Activated naive CD8-positive, alpha-beta T cell treated with anti-CD3 and anti-CD28 coated beads, Interleukin-2, amount 10 ng/mL, durations not matched to agents 7 days and 5 days (primary cell): ENCODE data around the gene SH3D21. TPM values are rescaled to one million over a fixed set of nuclear protein-coding genes. Genes with fewer than 3 reads are reported as not detected.

Experiments used
- ATAC-seq: fragments of 150-1000 bp; cut with Tn5 transposase; one replicate; pipeline ENCODE4 v1.10.0; 2021; ENCODE audit warnings: low read depth, moderate library complexity
- POLR2A ChIA-PET: fragments of 350-600 bp; sonication (Branson Sonifier 250); formaldehyde crosslinking; loops from one replicate; lab custom pipeline; 2021; ENCODE audit warnings: antibody characterized with exemption; lab: Charles Lee
- DNase-seq: peaks from one replicate; pipeline ENCODE4 v3.0.0; 2021
- H3K27ac Mint-ChIP-seq: one replicate; pipeline ENCODE4 v1.8.0; 2022; ENCODE audit warnings: mild to moderate bottlenecking, mixed read lengths
- H3K27me3 Mint-ChIP-seq: one replicate; pipeline ENCODE4 v1.8.0; 2022; ENCODE audit warnings: mild to moderate bottlenecking, moderate library complexity, mixed read lengths
- H3K36me3 Mint-ChIP-seq: one replicate; pipeline ENCODE4 v1.8.0; 2021; ENCODE audit warnings: mild to moderate bottlenecking, mixed read lengths
- H3K4me1 Mint-ChIP-seq: one replicate; pipeline ENCODE4 v1.8.0; 2021; ENCODE audit warnings: mixed read lengths
- H3K4me3 Mint-ChIP-seq: one replicate; pipeline ENCODE4 v1.8.0; 2022; ENCODE audit warnings: mild to moderate bottlenecking, moderate library complexity, mixed read lengths
- H3K9me3 Mint-ChIP-seq: one replicate; pipeline ENCODE4 v1.8.0; 2021; ENCODE audit warnings: mixed read lengths
- total RNA-seq, 2 experiments: library from RNA; stranded (reverse); gene quantifications; one replicate each; pipeline ENCODE4 v1.2.3, GENCODE V29; 2021

Gene SH3D21
- 10 to 100 TPM; 24.9 to 26.5 TPM for total RNA-seq

GRCh38 chr1:36306210-36306901, at the start of gene SH3D21:
SH3D21 (plus strand) TSS chr1:36306368; CDS start chr1:36306421, 53 bp downstream.
- POLR2A ChIA-PET = interaction anchor here (0.5 to 2.5 kb wide), 12 partner anchors 16 to 537 kb away, joined by 3 to 24 read pairs (median 4); partner anchors contain the start of genes CLSPN, EVA1B and STK40
- peak within 1 kb of the TSS; percentile 99 for H3K4me3 Mint-ChIP-seq
- H3K36me3 Mint-ChIP-seq = peaks cover 30% of the 10 kb centered on the region
- H3K9me3 Mint-ChIP-seq = no peaks in the 10 kb centered on the region
- no peaks in the 10 kb centered on the region for H3K27me3 Mint-ChIP-seq
- ATAC-seq = peak; percentile 37
- DNase-seq = peak; percentile 69
- peaks cover 25% of the 10 kb centered on the region for H3K4me1 Mint-ChIP-seq
- H3K27ac Mint-ChIP-seq = peak within 1 kb of the TSS; percentile 91

GRCh38 chr1:36256558-36257374, 49.4 kb upstream of the SH3D21 start:
- Mint-ChIP-seq H3K27me3 (no peaks in the 10 kb centered on the region), H3K4me1 (peaks cover 20% of the 10 kb centered on the region), H3K9me3 (no peaks in the 10 kb centered on the region), H3K4me3 (no peak overlapping the region), H3K36me3 (peaks cover 23% of the 10 kb centered on the region), H3K27ac (no peak overlapping the region)
- POLR2A ChIA-PET = no interaction called here
- DNase-seq (no peak), ATAC-seq (no peak)

GRCh38 chr1:36257375-36257767, 48.8 kb upstream of the SH3D21 start:
- ATAC-seq (no peak), DNase-seq (no peak)
- POLR2A ChIA-PET = no interaction called here
- H3K27me3 Mint-ChIP-seq = no peaks in the 10 kb centered on the region
- H3K4me1 Mint-ChIP-seq = peaks cover 21% of the 10 kb centered on the region
- H3K27ac Mint-ChIP-seq = no peak overlapping the region
- H3K9me3 Mint-ChIP-seq = no peaks in the 10 kb centered on the region
- no peak overlapping the region for H3K4me3 Mint-ChIP-seq
- H3K36me3 Mint-ChIP-seq = peaks cover 25% of the 10 kb centered on the region

- no peaks in the 10 kb centered on the region for H3K27me3 Mint-ChIP-seq
- peaks cover 19% of the 10 kb centered on the region for H3K4me1 Mint-ChIP-seq
- H3K4me3 Mint-ChIP-seq = no peak overlapping the region
- H3K9me3 Mint-ChIP-seq = no peaks in the 10 kb centered on the region
- ATAC-seq (no peak), DNase-seq (no peak)
- H3K36me3 Mint-ChIP-seq = peaks cover 29% of the 10 kb centered on the region
- H3K27ac Mint-ChIP-seq = no peak overlapping the region
- POLR2A ChIA-PET = interaction anchor here (0.7 kb wide), 1 partner anchor 70 kb away, joined by 5 read pairs; no protein-coding TSS in a partner anchor
Measured at GRCh38 chr1:36258960-36259344, 47.2 kb upstream of the SH3D21 start.

- POLR2A ChIA-PET = no interaction called here
- H3K27ac Mint-ChIP-seq = no peak overlapping the region
Measured at GRCh38 chr1:36268981-36269380, 37.2 kb upstream of the SH3D21 start.

GRCh38 chr1:36269408-36269838, 36.7 kb upstream of the SH3D21 start:
- Mint-ChIP-seq H3K4me3 (no peak overlapping the region), H3K27ac (no peak overlapping the region), H3K36me3 (peaks cover 20% of the 10 kb centered on the region), H3K9me3 (no peaks in the 10 kb centered on the region), H3K4me1 (peaks cover 7% of the 10 kb centered on the region), H3K27me3 (no peaks in the 10 kb centered on the region)
- ATAC-seq (no peak), DNase-seq (no peak)
- POLR2A ChIA-PET = no interaction called here

More at GRCh38 chr1:36268981-36269380, 37.2 kb upstream of the SH3D21 start:
- no peaks in the 10 kb centered on the region for H3K27me3 Mint-ChIP-seq
- H3K4me1 Mint-ChIP-seq = peaks cover 9% of the 10 kb centered on the region
- peaks cover 20% of the 10 kb centered on the region for H3K36me3 Mint-ChIP-seq
- no peak for ATAC-seq
- H3K9me3 Mint-ChIP-seq = no peaks in the 10 kb centered on the region
- DNase-seq = no peak
- H3K4me3 Mint-ChIP-seq = no peak overlapping the region

GRCh38 chr1:36273024-36273423, 33.1 kb upstream of the SH3D21 start:
- no peaks in the 10 kb centered on the region for H3K27me3 Mint-ChIP-seq
- ATAC-seq (no peak), DNase-seq (no peak)
- no peak overlapping the region for H3K27ac Mint-ChIP-seq
- peaks cover 10% of the 10 kb centered on the region for H3K4me1 Mint-ChIP-seq
- H3K4me3 Mint-ChIP-seq = no peak overlapping the region
- H3K36me3 Mint-ChIP-seq = peaks cover 19% of the 10 kb centered on the region
- no peaks in the 10 kb centered on the region for H3K9me3 Mint-ChIP-seq
- POLR2A ChIA-PET = no interaction called here

GRCh38 chr1:36274201-36274600, 32.0 kb upstream of the SH3D21 start:
- Mint-ChIP-seq H3K27ac (no peak overlapping the region), H3K27me3 (no peaks in the 10 kb centered on the region), H3K4me1 (peaks cover 7% of the 10 kb centered on the region), H3K36me3 (peaks cover 19% of the 10 kb centered on the region), H3K9me3 (no peaks in the 10 kb centered on the region), H3K4me3 (no peak overlapping the region)
- POLR2A ChIA-PET = interaction anchor here (0.7 kb wide), 1 partner anchor 157 kb away, joined by 4 read pairs; no protein-coding TSS in a partner anchor
- ATAC-seq = no peak
- DNase-seq = no peak

GRCh38 chr1:36276688-36277087, 29.5 kb upstream of the SH3D21 start:
- no peak overlapping the region for H3K4me3 Mint-ChIP-seq
- ATAC-seq = no peak
- H3K4me1 Mint-ChIP-seq = peaks cover 8% of the 10 kb centered on the region
- H3K36me3 Mint-ChIP-seq = peaks cover 15% of the 10 kb centered on the region
- H3K27ac Mint-ChIP-seq = no peak overlapping the region
- no peaks in the 10 kb centered on the region for H3K9me3 Mint-ChIP-seq
- POLR2A ChIA-PET = no interaction called here
- DNase-seq = no peak
- H3K27me3 Mint-ChIP-seq = no peaks in the 10 kb centered on the region

GRCh38 chr1:36279110-36279788, 26.9 kb upstream of the SH3D21 start:
- ATAC-seq = no peak
- Mint-ChIP-seq H3K36me3 (peaks cover 8% of the 10 kb centered on the region), H3K9me3 (no peaks in the 10 kb centered on the region), H3K4me3 (no peak overlapping the region), H3K27ac (peak overlapping the region; percentile 30), H3K4me1 (peaks cover 9% of the 10 kb centered on the region), H3K27me3 (no peaks in the 10 kb centered on the region)
- DNase-seq = no peak
- POLR2A ChIA-PET = no interaction called here

GRCh38 chr1:36279789-36280296, 26.3 kb upstream of the SH3D21 start:
- Mint-ChIP-seq H3K4me1 (peaks cover 12% of the 10 kb centered on the region), H3K36me3 (peaks cover 7% of the 10 kb centered on the region), H3K27me3 (no peaks in the 10 kb centered on the region), H3K27ac (no peak overlapping the region), H3K4me3 (no peak overlapping the region), H3K9me3 (no peaks in the 10 kb centered on the region)
- POLR2A ChIA-PET = no interaction called here
- DNase-seq (no peak), ATAC-seq (no peak)

GRCh38 chr1:36284061-36284460, 22.1 kb upstream of the SH3D21 start:
- no peak for DNase-seq
- POLR2A ChIA-PET = no interaction called here
- Mint-ChIP-seq H3K9me3 (no peaks in the 10 kb centered on the region), H3K36me3 (peaks cover 28% of the 10 kb centered on the region), H3K4me3 (no peak overlapping the region), H3K4me1 (peaks cover 22% of the 10 kb centered on the region), H3K27me3 (no peaks in the 10 kb centered on the region), H3K27ac (no peak overlapping the region)
- ATAC-seq = no peak

- no peak overlapping the region for H3K4me3 Mint-ChIP-seq
- DNase-seq = no peak
- H3K27me3 Mint-ChIP-seq = no peaks in the 10 kb centered on the region
- no peaks in the 10 kb centered on the region for H3K9me3 Mint-ChIP-seq
- H3K27ac Mint-ChIP-seq = no peak overlapping the region
- H3K36me3 Mint-ChIP-seq = peaks cover 31% of the 10 kb centered on the region
- POLR2A ChIA-PET = no interaction called here
- no peak for ATAC-seq
- peaks cover 19% of the 10 kb centered on the region for H3K4me1 Mint-ChIP-seq
Measured at GRCh38 chr1:36284517-36284916, 21.7 kb upstream of the SH3D21 start.
